ENCODE measurements around the gene ZNF398.

DNA sequence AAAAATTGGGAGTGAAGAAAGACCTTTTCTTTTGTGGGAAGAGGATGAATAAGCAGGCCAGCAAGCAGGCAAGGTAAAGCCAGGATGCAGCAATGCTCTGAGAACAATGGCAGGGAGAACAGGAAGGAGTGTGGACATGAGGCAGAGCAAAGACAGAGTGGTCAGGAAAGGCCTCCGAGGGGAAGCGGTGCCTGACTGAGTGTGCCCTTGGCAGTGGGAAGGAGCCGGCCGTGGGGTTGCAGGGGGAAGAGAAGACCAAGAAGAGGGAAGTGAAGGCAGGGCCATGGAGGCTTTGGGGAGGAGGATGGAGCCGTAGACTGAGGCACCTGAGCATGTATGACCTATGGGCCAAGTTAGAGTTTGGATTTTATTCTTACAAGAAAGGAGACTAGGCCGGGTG, 70.3 kb downstream of the ZNF398 start:
- TF ChIP-seq, protein P1, sequence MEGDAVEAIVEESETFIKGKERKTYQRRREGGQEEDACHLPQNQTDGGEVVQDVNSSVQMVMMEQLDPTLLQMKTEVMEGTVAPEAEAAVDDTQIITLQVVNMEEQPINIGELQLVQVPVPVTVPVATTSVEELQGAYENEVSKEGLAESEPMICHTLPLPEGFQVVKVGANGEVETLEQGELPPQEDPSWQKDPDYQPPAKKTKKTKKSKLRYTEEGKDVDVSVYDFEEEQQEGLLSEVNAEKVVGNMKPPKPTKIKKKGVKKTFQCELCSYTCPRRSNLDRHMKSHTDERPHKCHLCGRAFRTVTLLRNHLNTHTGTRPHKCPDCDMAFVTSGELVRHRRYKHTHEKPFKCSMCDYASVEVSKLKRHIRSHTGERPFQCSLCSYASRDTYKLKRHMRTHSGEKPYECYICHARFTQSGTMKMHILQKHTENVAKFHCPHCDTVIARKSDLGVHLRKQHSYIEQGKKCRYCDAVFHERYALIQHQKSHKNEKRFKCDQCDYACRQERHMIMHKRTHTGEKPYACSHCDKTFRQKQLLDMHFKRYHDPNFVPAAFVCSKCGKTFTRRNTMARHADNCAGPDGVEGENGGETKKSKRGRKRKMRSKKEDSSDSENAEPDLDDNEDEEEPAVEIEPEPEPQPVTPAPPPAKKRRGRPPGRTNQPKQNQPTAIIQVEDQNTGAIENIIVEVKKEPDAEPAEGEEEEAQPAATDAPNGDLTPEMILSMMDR (IDR thresholded peaks at IDR 0.05), result no peak
- TF ChIP-seq EZH2 (IDR thresholded peaks at IDR 0.05) (no peak), EZH2phosphoT487 (IDR thresholded peaks at IDR 0.05) (no peak)
